Measurements from ENCODE around the gene VWA3B. TPM values are rescaled to one million over a fixed set of nuclear protein-coding genes. Genes with fewer than 3 reads are reported as not detected.

Gene VWA3B
- total and polyA plus RNA-seq, 2 experiments from 2014 or later = 0.80 TPM; not detected in 1

- H4K20me1 ChIP-seq (ENCODE audit: insufficient read depth, poor library complexity, severe bottlenecking) = no peaks in the 10 kb centered on the region
- peak; percentile 51 for DNase-seq (ENCODE audit: low spot score)
- no peak overlapping the region for H3K4me3 ChIP-seq
- H3K27me3 ChIP-seq = no peaks in the 10 kb centered on the region
- H3K27ac ChIP-seq = peak overlapping the region; percentile 28
- H3K4me2 ChIP-seq = no peak overlapping the region
- no peaks in the 10 kb centered on the region for H3K79me2 ChIP-seq
- H3K9me2 ChIP-seq (replicated peaks; ENCODE audit: insufficient read depth) = no peaks in the 10 kb centered on the region
- no peak overlapping the region for H2AFZ ChIP-seq
- 32% methylated on average over 2 of the region's 2 CpGs for WGBS (ENCODE audit: low lambda C conversion rate, missing lambda C conversion rate)
- H3K9me3 ChIP-seq (ENCODE audit: low read depth) = no peaks in the 10 kb centered on the region
- no peaks in the 10 kb centered on the region for H3K36me3 ChIP-seq (replicated peaks; ENCODE audit: insufficient read depth, low read depth)
- TF ChIP-seq, protein P1, sequence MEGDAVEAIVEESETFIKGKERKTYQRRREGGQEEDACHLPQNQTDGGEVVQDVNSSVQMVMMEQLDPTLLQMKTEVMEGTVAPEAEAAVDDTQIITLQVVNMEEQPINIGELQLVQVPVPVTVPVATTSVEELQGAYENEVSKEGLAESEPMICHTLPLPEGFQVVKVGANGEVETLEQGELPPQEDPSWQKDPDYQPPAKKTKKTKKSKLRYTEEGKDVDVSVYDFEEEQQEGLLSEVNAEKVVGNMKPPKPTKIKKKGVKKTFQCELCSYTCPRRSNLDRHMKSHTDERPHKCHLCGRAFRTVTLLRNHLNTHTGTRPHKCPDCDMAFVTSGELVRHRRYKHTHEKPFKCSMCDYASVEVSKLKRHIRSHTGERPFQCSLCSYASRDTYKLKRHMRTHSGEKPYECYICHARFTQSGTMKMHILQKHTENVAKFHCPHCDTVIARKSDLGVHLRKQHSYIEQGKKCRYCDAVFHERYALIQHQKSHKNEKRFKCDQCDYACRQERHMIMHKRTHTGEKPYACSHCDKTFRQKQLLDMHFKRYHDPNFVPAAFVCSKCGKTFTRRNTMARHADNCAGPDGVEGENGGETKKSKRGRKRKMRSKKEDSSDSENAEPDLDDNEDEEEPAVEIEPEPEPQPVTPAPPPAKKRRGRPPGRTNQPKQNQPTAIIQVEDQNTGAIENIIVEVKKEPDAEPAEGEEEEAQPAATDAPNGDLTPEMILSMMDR (IDR thresholded peaks at IDR 0.05; ENCODE audit: poor library complexity) = no peak
- no peak for TF ChIP-seq EZH2phosphoT487 (IDR thresholded peaks at IDR 0.05; ENCODE audit: low read depth, severe bottlenecking, unreplicated experiment)
- TF ChIP-seq EZH2 (IDR thresholded peaks at IDR 0.05; ENCODE audit: borderline replicate concordance) = no peak
- H3K4me1 ChIP-seq (ENCODE audit: insufficient read depth) = no peaks in the 10 kb centered on the region
Measured at GRCh38 chr2:98050070-98050469, 36.9 kb upstream of the VWA3B start.

GRCh38 chr2:98058191-98058975 is 28.6 kb upstream of the VWA3B start:
- Histone ChIP-seq H3K9me3 (ENCODE audit: low read depth) (no peaks in the 10 kb centered on the region), H3K27me3 (no peaks in the 10 kb centered on the region), H4K20me1 (ENCODE audit: insufficient read depth, poor library complexity, severe bottlenecking) (no peaks in the 10 kb centered on the region), H3K36me3 (replicated peaks; ENCODE audit: insufficient read depth, low read depth) (no peaks in the 10 kb centered on the region), H3K4me2 (no peak overlapping the region), H3K27ac (no peak overlapping the region), H3K9me2 (replicated peaks; ENCODE audit: insufficient read depth) (no peaks in the 10 kb centered on the region), H3K79me2 (no peaks in the 10 kb centered on the region), H3K4me1 (ENCODE audit: insufficient read depth) (no peaks in the 10 kb centered on the region), H3K4me3 (no peak overlapping the region), H2AFZ (no peak overlapping the region)
- WGBS (ENCODE audit: low lambda C conversion rate, missing lambda C conversion rate) = 94% methylated on average over 14 of the region's 14 CpGs
- TF ChIP-seq, protein P1 (IDR thresholded peaks at IDR 0.05; ENCODE audit: poor library complexity) = no peak
- TF ChIP-seq EZH2 (IDR thresholded peaks at IDR 0.05; ENCODE audit: borderline replicate concordance) (no peak), EZH2phosphoT487 (IDR thresholded peaks at IDR 0.05; ENCODE audit: low read depth, severe bottlenecking, unreplicated experiment) (no peak)
- no peak for DNase-seq (ENCODE audit: low spot score)

GRCh38 chr2:98060277-98060676 is 26.7 kb upstream of the VWA3B start:
- H3K27me3 ChIP-seq = no peaks in the 10 kb centered on the region
- H2AFZ ChIP-seq = no peak overlapping the region
- H3K79me2 ChIP-seq = no peaks in the 10 kb centered on the region
- WGBS (ENCODE audit: low lambda C conversion rate, missing lambda C conversion rate) = 81% methylated on average over 6 of the region's 6 CpGs
- TF ChIP-seq EZH2 (IDR thresholded peaks at IDR 0.05; ENCODE audit: borderline replicate concordance) (no peak), EZH2phosphoT487 (IDR thresholded peaks at IDR 0.05; ENCODE audit: low read depth, severe bottlenecking, unreplicated experiment) (no peak)
- TF ChIP-seq, protein P1 (IDR thresholded peaks at IDR 0.05; ENCODE audit: poor library complexity) = no peak
- no peak overlapping the region for H3K27ac ChIP-seq
- no peaks in the 10 kb centered on the region for H4K20me1 ChIP-seq (ENCODE audit: insufficient read depth, poor library complexity, severe bottlenecking)
- H3K4me2 ChIP-seq = no peak overlapping the region
- H3K4me3 ChIP-seq = no peak overlapping the region
- no peaks in the 10 kb centered on the region for H3K9me2 ChIP-seq (replicated peaks; ENCODE audit: insufficient read depth)
- DNase-seq (ENCODE audit: low spot score) = no peak
- H3K4me1 ChIP-seq (ENCODE audit: insufficient read depth) = no peaks in the 10 kb centered on the region
- no peaks in the 10 kb centered on the region for H3K9me3 ChIP-seq (ENCODE audit: low read depth)
- H3K36me3 ChIP-seq (replicated peaks; ENCODE audit: insufficient read depth, low read depth) = no peaks in the 10 kb centered on the region
